H1 (cell line): ENCODE results near the gene DICER1. TPM values are rescaled to one million over a fixed set of nuclear protein-coding genes. Genes with fewer than 3 reads are reported as not detected.

ENCODE experiments used
- CTCF ChIA-PET: fragments of 300-600 bp; sonication (Branson Sonifier 250); formaldehyde crosslinking; loops from one replicate; lab custom pipeline; 2021; ENCODE audit not compliant: partially characterized antibody; lab: Charles Lee
- POLR2A ChIA-PET: fragments of 300-600 bp; sonication (Branson Sonifier 250); formaldehyde crosslinking; loops from one replicate; lab custom pipeline; 2021; ENCODE audit warnings: inconsistent platforms; ENCODE audit not compliant: partially characterized antibody; lab: Charles Lee
- DNase-seq, 2 experiments: peaks; one replicate each; pipeline versions ENCODE4 v3.0.0 to v3.0.0-alpha.2; 2010 to 2022; ENCODE audit warnings: low spot score in 2 of 2, low read depth in 1 of 2, mixed read lengths in 1 of 2
- FAIRE-seq: peaks from 2 replicates; lab custom pipeline; 2011; peaks lifted over from hg19 to GRCh38; lab: Jason Lieb, UNC
- H2AFZ ChIP-seq: 2 replicates; pipeline ENCODE4 v1.8.1; 2012; ENCODE audit warnings: low read length, inconsistent platforms
- H2AK5ac ChIP-seq: 2 replicates; pipeline ENCODE4 v1.6.1; 2013; ENCODE audit warnings: low read depth, low read length
- H2BK120ac ChIP-seq: replicated peaks from 2 replicates; pipeline ENCODE3; 2013; ENCODE audit warnings: low read depth, low read length, inconsistent platforms
- H2BK12ac ChIP-seq: 2 replicates; pipeline ENCODE4 v1.6.1; 2013; ENCODE audit warnings: low read depth, low read length
- H2BK15ac ChIP-seq: 2 replicates; pipeline ENCODE4 v1.6.1; 2013; ENCODE audit warnings: low read length
- H2BK20ac ChIP-seq: 2 replicates; pipeline ENCODE4 v1.6.1; 2013; ENCODE audit warnings: low read length
- H2BK5ac ChIP-seq: 2 replicates; pipeline ENCODE4 v1.6.1; 2013; ENCODE audit warnings: low read depth, low read length
- H3K14ac ChIP-seq: 2 replicates; pipeline ENCODE4 v1.6.1; 2013; ENCODE audit warnings: inconsistent platforms; ENCODE audit not compliant: insufficient read length
- H3K18ac ChIP-seq: 2 replicates; pipeline ENCODE4 v1.6.1; 2013; ENCODE audit warnings: low read length; ENCODE audit errors: extremely low read depth
- H3K23ac ChIP-seq: 2 replicates; pipeline ENCODE4 v1.6.1; 2013; ENCODE audit warnings: inconsistent platforms; ENCODE audit not compliant: insufficient read length
- H3K23me2 ChIP-seq: 2 replicates; pipeline ENCODE4 v1.6.1; 2013; ENCODE audit warnings: low read depth, low read length
- H3K27ac ChIP-seq: 2 replicates; pipeline ENCODE4 v1.6.1; 2011; ENCODE audit warnings: low read depth, low read length, inconsistent platforms
- H3K27me3 ChIP-seq, 4 experiments: replicated peaks in 1 of 4; 1 replicate in 1 of 4; 2 replicates in 3 of 4; pipeline versions ENCODE4 v1.6.1 to v1.8.1; 2011 to 2013; ENCODE audit warnings: low read length in 3 of 4, mild to moderate bottlenecking in 3 of 4, inconsistent platforms in 2 of 4, mixed read lengths in 2 of 4, moderate library complexity in 1 of 4; ENCODE audit not compliant: control insufficient read depth in 3 of 4, insufficient read depth in 3 of 4; ENCODE audit errors: extremely low read depth in 1 of 4
- H3K36me3 ChIP-seq, 4 experiments: 2 replicates each; pipeline versions ENCODE4 v1.6.1 to v1.8.1; 2011 to 2013; ENCODE audit warnings: mild to moderate bottlenecking in 4 of 4, low read length in 3 of 4, moderate library complexity in 2 of 4, control low read depth in 1 of 4, inconsistent platforms in 1 of 4; ENCODE audit not compliant: insufficient read depth in 4 of 4, control insufficient read depth in 2 of 4
- H3K4ac ChIP-seq: replicated peaks from 2 replicates; pipeline ENCODE3; 2013; ENCODE audit warnings: low read length, low read depth, mixed read lengths, inconsistent platforms; ENCODE audit not compliant: insufficient read length
- H3K4me1 ChIP-seq, 4 experiments: replicated peaks in 1 of 4; 1 replicate in 1 of 4; 2 replicates in 3 of 4; pipeline versions ENCODE4 v1.6.1 to v1.8.1; 2011 to 2013; ENCODE audit warnings: low read length in 3 of 4, inconsistent platforms in 2 of 4, mixed read lengths in 1 of 4; ENCODE audit not compliant: insufficient read depth in 4 of 4, control insufficient read depth in 3 of 4
- H3K4me2 ChIP-seq, 2 experiments: 2 replicates each; pipeline versions ENCODE4 v1.6.1 to v1.8.1; 2011 to 2013; ENCODE audit warnings: low read depth in 2 of 2, low read length in 2 of 2, control low read depth in 1 of 2, inconsistent platforms in 1 of 2, mild to moderate bottlenecking in 1 of 2; ENCODE audit not compliant: insufficient read depth in 1 of 2
- H3K4me3 ChIP-seq, 4 experiments: fragments of 200-600, 300-600 bp in 1 of 4; sonication (generic), shearing (Covaris generic), sonication (Bioruptor Twin) in 1 of 4; 2 replicates each; pipeline versions ENCODE4 v1.5.1 to v1.8.1; 2011 to 2016; ENCODE audit warnings: low read length in 4 of 4, low read depth in 3 of 4, control low read depth in 2 of 4, inconsistent platforms in 2 of 4, mild to moderate bottlenecking in 2 of 4, mixed read lengths in 1 of 4, moderate library complexity in 1 of 4; ENCODE audit not compliant: insufficient read depth in 2 of 4; ENCODE audit errors: extremely low read depth in 1 of 4
- H3K56ac ChIP-seq: replicated peaks from 2 replicates; pipeline ENCODE3; 2013; ENCODE audit warnings: low read depth, mild to moderate bottlenecking, mixed read lengths, low read length, inconsistent platforms; ENCODE audit not compliant: insufficient read length
- H3K79me1 ChIP-seq: 2 replicates; pipeline ENCODE4 v1.6.1; 2013; ENCODE audit warnings: low read depth, low read length, control low read depth
- H3K79me2 ChIP-seq, 2 experiments: 2 replicates each; pipeline versions ENCODE4 v1.6.1 to v1.8.1; 2012 to 2013; ENCODE audit warnings: low read length in 2 of 2, mild to moderate bottlenecking in 2 of 2, inconsistent platforms in 1 of 2; ENCODE audit not compliant: insufficient read depth in 2 of 2, control insufficient read depth in 1 of 2
- H3K9ac ChIP-seq, 4 experiments: replicated peaks in 1 of 4; 1 replicate in 1 of 4; 2 replicates in 3 of 4; pipeline versions ENCODE4 v1.6.1 to v1.8.1; 2011 to 2013; ENCODE audit warnings: low read depth in 3 of 4, low read length in 3 of 4, control low read depth in 2 of 4, mild to moderate bottlenecking in 2 of 4, moderate library complexity in 2 of 4, inconsistent platforms in 1 of 4; ENCODE audit errors: extremely low read depth in 1 of 4
- H3K9me3 ChIP-seq, 2 experiments: 2 replicates each; pipeline versions ENCODE4 v1.6.1 to v1.8.1; 2012 to 2013; ENCODE audit warnings: mild to moderate bottlenecking in 2 of 2, moderate library complexity in 2 of 2, control low read depth in 1 of 2, inconsistent platforms in 1 of 2, low read depth in 1 of 2, low read length in 1 of 2, mixed read lengths in 1 of 2; ENCODE audit not compliant: insufficient read depth in 2 of 2
- H4K20me1 ChIP-seq, 2 experiments: replicated peaks in 1 of 2; 2 replicates each; pipeline versions ENCODE3 to v1.8.1; 2011 to 2013; ENCODE audit warnings: inconsistent platforms in 2 of 2, low read length in 2 of 2, mild to moderate bottlenecking in 1 of 2; ENCODE audit not compliant: insufficient read depth in 2 of 2, control insufficient read depth in 1 of 2
- H4K5ac ChIP-seq: 2 replicates; pipeline ENCODE4 v1.6.1; 2013; ENCODE audit warnings: low read length, low read depth, mixed read lengths, inconsistent platforms; ENCODE audit not compliant: insufficient read length
- H4K8ac ChIP-seq: 2 replicates; pipeline ENCODE4 v1.8.0; 2013; ENCODE audit warnings: mild to moderate bottlenecking, moderate library complexity, low read length, inconsistent platforms; ENCODE audit not compliant: insufficient read depth; ENCODE audit errors: extremely low read depth
- H4K91ac ChIP-seq: replicated peaks from 2 replicates; pipeline ENCODE3; 2013; ENCODE audit warnings: low read length, mixed read lengths, inconsistent platforms; ENCODE audit not compliant: insufficient read length
- KDM4A ChIP-seq: IDR thresholded peaks from one replicate; pipeline ENCODE4 v1.7.1; 2012; ENCODE audit warnings: low read depth, mild to moderate bottlenecking, moderate library complexity, low read length, inconsistent platforms; ENCODE audit not compliant: severe bottlenecking
- MAFK ChIP-seq: IDR thresholded peaks from 2 replicates; pipeline ENCODE4 v1.6.1; 2012; ENCODE audit warnings: low read depth, mild to moderate bottlenecking, improper control_type of control experiment, low read length
- POLR2AphosphoS5 ChIP-seq: IDR thresholded peaks from 2 replicates; pipeline ENCODE4 v1.6.1; 2011; ENCODE audit warnings: low read depth, low read length
- RAD21 ChIP-seq, 2 experiments: IDR thresholded peaks in 1 of 2; conservative IDR thresholded peaks in 1 of 2; 2 replicates each; pipeline ENCODE4 v1.6.1; 2011; ENCODE audit warnings: low read depth in 2 of 2, low read length in 2 of 2, improper control_type of control experiment in 1 of 2, inconsistent platforms in 1 of 2, mild to moderate bottlenecking in 1 of 2, moderate library complexity in 1 of 2
- WGBS, 2 experiments: shearing (Covaris generic) in 1 of 2; methylation state at CpG; one replicate each; pipeline versions ENCODE4 v1.1.6 to v1.1.7; 2013 to 2015; ENCODE audit warnings: low lambda C conversion rate in 2 of 2, mixed read lengths in 2 of 2, inconsistent platforms in 1 of 2, low coverage in 1 of 2, missing lambda C conversion rate in 1 of 2; ENCODE audit not compliant: insufficient replicate concordance in 2 of 2, insufficient coverage in 1 of 2, insufficient read length in 1 of 2; ENCODE audit errors: extremely low coverage in 1 of 2, missing lambda C conversion rate in 1 of 2; 5-methylcytosine and 5-hydroxymethylcytosine counted together
- polyA plus RNA-seq, 7 experiments: library from polyadenylated mRNA; depleted of rRNA in 3 of 7; stranded (reverse) in 5 of 7; unstranded in 2 of 7; fragments of >200 nt in 5 of 7; fragments of 200-250 nt in 2 of 7; gene quantifications; 1 replicate in 5 of 7; 2 replicates in 1 of 7; 4 replicates in 1 of 7; pipeline versions ENCODE4 v1.2.1 to v1.2.3, GENCODE V29; 2011 to 2013; ENCODE audit warnings: missing spikeins in 2 of 7, mixed read lengths in 2 of 7
- total RNA-seq: library from RNA; stranded (reverse); fragmentation: NEBNext Ultra II Directional; extraction: Animal tissue kit (Norgen Biotek cat#: 25700); gene quantifications from 2 replicates; pipeline ENCODE4 v1.2.1, GENCODE V29; 2021
- TF ChIP-seq, protein P1 (sequence below): IDR thresholded peaks from 2 replicates; pipeline ENCODE4 v1.6.1; 2011; ENCODE audit warnings: low read depth, mild to moderate bottlenecking, low read length; ENCODE audit not compliant: insufficient read depth

Gene DICER1
- total and polyA plus RNA-seq, 2 of the 8 experiments (the other 6 are each of a cell fraction or from before 2014, with no cell fraction given) = 11.9 to 61.8 TPM

DNA sequence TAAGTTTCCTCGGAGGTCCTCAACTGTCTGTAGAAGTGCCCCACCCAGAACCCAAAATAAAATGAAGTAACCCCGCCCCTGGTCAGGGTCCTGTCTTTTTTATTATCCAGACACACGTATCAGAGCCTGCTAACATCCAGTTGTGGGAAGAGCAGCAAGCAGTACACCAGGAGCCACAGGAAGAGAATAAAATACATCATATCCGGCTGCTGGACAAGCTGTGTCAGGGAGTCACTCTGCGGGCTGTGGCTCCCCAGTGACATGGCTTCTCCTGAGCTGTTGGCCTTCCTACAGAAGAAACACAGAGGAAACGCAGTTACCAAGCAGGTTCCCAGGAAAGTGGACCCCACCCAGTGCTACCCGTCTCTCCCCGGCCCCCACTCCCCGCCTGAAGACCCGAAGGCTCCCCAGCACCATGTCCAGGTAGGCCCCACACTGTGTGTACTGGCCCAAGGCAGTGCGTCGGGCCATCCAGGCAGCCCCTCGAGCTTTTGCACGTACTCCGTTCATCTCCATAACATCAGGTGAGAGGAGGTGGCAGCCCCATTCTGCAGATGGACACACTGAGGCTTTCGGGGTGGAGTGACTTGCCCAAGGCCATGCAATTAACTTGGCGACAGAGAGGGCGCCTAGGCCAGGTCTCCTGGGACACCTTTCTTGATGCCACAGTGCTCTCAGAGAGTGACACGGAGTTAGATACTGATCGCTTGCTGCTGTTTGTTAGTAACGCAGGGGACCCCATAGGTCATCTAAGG, 34.3 kb upstream of the DICER1 start:
- no peak overlapping the region for H3K18ac ChIP-seq
- no peak overlapping the region for H2AFZ ChIP-seq
- TF ChIP-seq POLR2AphosphoS5 = no peak
- TF ChIP-seq MAFK = no peak
- no peak for TF ChIP-seq RAD21 (IDR thresholded peaks at IDR 0.05 in 1 of 2, conservative IDR thresholded peaks at IDR 0.05 in 1 of 2; ENCODE audit: low read depth in 2 of 2, low read length in 2 of 2)
- TF ChIP-seq, protein P1, sequence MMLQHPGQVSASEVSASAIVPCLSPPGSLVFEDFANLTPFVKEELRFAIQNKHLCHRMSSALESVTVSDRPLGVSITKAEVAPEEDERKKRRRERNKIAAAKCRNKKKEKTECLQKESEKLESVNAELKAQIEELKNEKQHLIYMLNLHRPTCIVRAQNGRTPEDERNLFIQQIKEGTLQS = no peak
- TF ChIP-seq KDM4A = no peak
- no peak overlapping the region for H3K27ac ChIP-seq
- H4K20me1 ChIP-seq = no peaks in the 10 kb centered on the region
- H4K91ac ChIP-seq = no peak overlapping the region
- no peak overlapping the region for H2BK12ac ChIP-seq
- no peak overlapping the region for H2BK20ac ChIP-seq
- FAIRE-seq = no peak
- no peak for DNase-seq
- H3K56ac ChIP-seq = no peak overlapping the region
- H3K9ac ChIP-seq = no peak overlapping the region
- H4K5ac ChIP-seq = no peak overlapping the region
- H3K9me3 ChIP-seq = no peaks in the 10 kb centered on the region
- no peak overlapping the region for H3K14ac ChIP-seq
- no peaks in the 10 kb centered on the region for H3K23me2 ChIP-seq
- no peaks in the 10 kb centered on the region for H3K36me3 ChIP-seq
- POLR2A ChIA-PET = no interaction called here
- H2BK15ac ChIP-seq = no peak overlapping the region
- H3K79me2 ChIP-seq = no peaks in the 10 kb centered on the region
- H3K4ac ChIP-seq = no peak overlapping the region
- no peak overlapping the region for H2BK5ac ChIP-seq
- no peak overlapping the region for H2AK5ac ChIP-seq
- H3K27me3 ChIP-seq = no peaks in the 10 kb centered on the region
- H3K4me3 ChIP-seq = no peak overlapping the region
- no peaks in the 10 kb centered on the region for H3K4me1 ChIP-seq
- CTCF ChIA-PET = interaction anchor here (1.0 to 1.2 kb wide), 2 partner anchors 9 to 102 kb away, joined by 3 read pairs; no protein-coding TSS in a partner anchor
- H3K79me1 ChIP-seq = no peaks in the 10 kb centered on the region
- 93% methylated on average over 21 of the region's 21 CpGs; no CpG with 5 or more reads in 1 of the 2 experiments for WGBS, 2 experiments
- no peak overlapping the region for H3K23ac ChIP-seq
- H4K8ac ChIP-seq = no peak overlapping the region; the same call in 1 of the 2 replicates
- no peak overlapping the region for H3K4me2 ChIP-seq
- no peak overlapping the region for H2BK120ac ChIP-seq
